Activated naive CD8-positive, alpha-beta T cell treated with anti-CD3 and anti-CD28 coated beads, Interleukin-2, amount 50 U/mL, for 24 hours (primary cell): ENCODE data around the gene WDHD1.
"Not testable (repeated sequence)": the region's sequence is repeated elsewhere in the genome, so short reads cannot be mapped to it uniquely, and the experiment has no call there.

Experiments used
- ATAC-seq: fragments of 150-1000 bp; cut with Tn5 transposase; one replicate; pipeline ENCODE4 v1.10.0; 2021
- DNase-seq: peaks from one replicate; pipeline ENCODE4 v3.0.0; 2021
- H3K27ac Mint-ChIP-seq: one replicate; pipeline ENCODE4 v1.8.0; 2021; ENCODE audit warnings: mild to moderate bottlenecking, mixed read lengths
- H3K27me3 Mint-ChIP-seq: one replicate; pipeline ENCODE4 v1.8.0; 2021; ENCODE audit warnings: mixed read lengths
- H3K36me3 Mint-ChIP-seq: one replicate; pipeline ENCODE4 v1.8.0; 2021; ENCODE audit warnings: low read depth, mixed read lengths
- H3K4me1 Mint-ChIP-seq: one replicate; pipeline ENCODE4 v1.8.0; 2021; ENCODE audit warnings: mixed read lengths
- H3K4me3 Mint-ChIP-seq: one replicate; pipeline ENCODE4 v1.8.0; 2021; ENCODE audit warnings: mild to moderate bottlenecking, moderate library complexity, mixed read lengths
- H3K9me3 Mint-ChIP-seq: one replicate; pipeline ENCODE4 v1.8.0; 2021; ENCODE audit warnings: mixed read lengths

The WDHD1 gene

GRCh38 chr14:54953609-54954008, 73.3 kb downstream of the WDHD1 start:
- H3K36me3 Mint-ChIP-seq = peaks cover 62% of the 10 kb centered on the region
- H3K4me1 Mint-ChIP-seq, ATAC-seq, H3K4me3 Mint-ChIP-seq, DNase-seq, H3K27ac Mint-ChIP-seq, H3K27me3 Mint-ChIP-seq, H3K9me3 Mint-ChIP-seq: not testable (repeated sequence)

- peaks cover 64% of the 10 kb centered on the region for H3K36me3 Mint-ChIP-seq
- not testable (repeated sequence) for DNase-seq, H3K27me3 Mint-ChIP-seq
Measured at GRCh38 chr14:54952803-54953202, 74.1 kb downstream of the WDHD1 start.

GRCh38 chr14:54947230-54947629, 79.7 kb downstream of the WDHD1 start:
- Mint-ChIP-seq H3K27ac (no peak overlapping the region), H3K9me3 (no peaks in the 10 kb centered on the region), H3K27me3 (no peaks in the 10 kb centered on the region), H3K36me3 (peaks cover 44% of the 10 kb centered on the region), H3K4me3 (no peak overlapping the region), H3K4me1 (peaks cover 4% of the 10 kb centered on the region)
- DNase-seq (no peak), ATAC-seq (no peak)

More at GRCh38 chr14:54952803-54953202, 74.1 kb downstream of the WDHD1 start:
- H3K27ac Mint-ChIP-seq, H3K9me3 Mint-ChIP-seq, H3K4me1 Mint-ChIP-seq, H3K4me3 Mint-ChIP-seq, ATAC-seq: not testable (repeated sequence)

- Mint-ChIP-seq H3K36me3 (peaks cover 41% of the 10 kb centered on the region), H3K4me3 (no peak overlapping the region), H3K27me3 (no peaks in the 10 kb centered on the region), H3K27ac (no peak overlapping the region), H3K4me1 (peaks cover 4% of the 10 kb centered on the region), H3K9me3 (no peaks in the 10 kb centered on the region)
- ATAC-seq = no peak
- DNase-seq = no peak
Measured at GRCh38 chr14:54946500-54946899, 80.4 kb downstream of the WDHD1 start.

GRCh38 chr14:54944737-54945391, 82.0 kb downstream of the WDHD1 start:
- ATAC-seq = no peak
- Mint-ChIP-seq H3K36me3 (peaks cover 34% of the 10 kb centered on the region), H3K4me3 (no peak overlapping the region), H3K27me3 (no peaks in the 10 kb centered on the region), H3K27ac (no peak overlapping the region), H3K4me1 (peaks cover 4% of the 10 kb centered on the region), H3K9me3 (no peaks in the 10 kb centered on the region)
- DNase-seq = no peak

DNA sequence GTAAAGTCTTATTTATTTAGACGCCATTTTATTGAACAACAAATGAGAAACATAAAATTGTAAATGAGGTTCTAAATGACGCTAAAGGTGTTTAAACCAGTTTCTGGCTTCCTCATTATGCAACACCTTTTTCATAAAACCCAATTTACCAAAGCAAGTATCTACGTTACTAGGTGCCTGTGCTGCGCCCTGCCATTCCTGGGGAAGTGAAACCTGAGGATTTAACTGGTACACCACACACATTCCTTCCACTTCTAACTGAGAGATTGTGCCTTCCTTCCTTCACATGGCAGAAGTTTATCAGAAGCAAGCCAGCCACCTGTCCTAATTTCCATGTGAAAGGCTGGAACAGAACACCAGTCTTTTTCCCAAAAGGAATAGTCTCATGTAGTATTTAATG, 84.0 kb downstream of the WDHD1 start:
- ATAC-seq (no peak), DNase-seq (no peak)
- Mint-ChIP-seq H3K27ac (no peak overlapping the region), H3K36me3 (peaks cover 19% of the 10 kb centered on the region), H3K4me3 (no peak overlapping the region), H3K27me3 (no peaks in the 10 kb centered on the region), H3K4me1 (peaks cover 4% of the 10 kb centered on the region), H3K9me3 (no peaks in the 10 kb centered on the region)

DNA sequence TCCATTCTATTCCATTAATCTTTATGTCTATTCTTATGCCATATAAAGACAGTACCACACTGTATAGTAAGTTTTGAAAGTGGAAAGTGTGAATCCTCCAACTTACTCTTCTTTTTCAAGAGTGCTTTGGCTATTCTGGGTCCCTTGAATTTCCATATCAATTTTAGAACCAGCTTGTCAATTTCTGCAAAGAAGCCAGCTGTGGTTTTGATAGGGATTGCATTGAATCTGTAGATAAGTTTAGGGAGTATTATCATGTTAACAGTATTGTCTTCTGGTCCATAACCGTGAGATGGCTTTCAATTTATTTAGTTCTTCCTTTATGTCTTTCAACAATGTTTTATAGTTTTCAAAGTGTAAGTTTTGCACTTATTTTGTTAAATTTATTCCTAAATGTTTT, 90.1 kb downstream of the WDHD1 start:
- DNase-seq (no peak), ATAC-seq (no peak)
- no peak overlapping the region for H3K4me3 Mint-ChIP-seq
- H3K27me3 Mint-ChIP-seq = no peaks in the 10 kb centered on the region
- H3K4me1 Mint-ChIP-seq = no peaks in the 10 kb centered on the region
- H3K36me3 Mint-ChIP-seq = peaks cover 6% of the 10 kb centered on the region
- H3K9me3 Mint-ChIP-seq = no peaks in the 10 kb centered on the region
- no peak overlapping the region for H3K27ac Mint-ChIP-seq

GRCh38 chr14:54935958-54936357, 90.9 kb downstream of the WDHD1 start:
- no peak for DNase-seq
- Mint-ChIP-seq H3K27me3 (no peaks in the 10 kb centered on the region), H3K27ac (no peak overlapping the region), H3K4me1 (no peaks in the 10 kb centered on the region), H3K36me3 (peaks cover 6% of the 10 kb centered on the region), H3K4me3 (no peak overlapping the region), H3K9me3 (no peaks in the 10 kb centered on the region)
- ATAC-seq = no peak

GRCh38 chr14:54935100-54935499, 91.8 kb downstream of the WDHD1 start:
- Mint-ChIP-seq H3K36me3 (peaks cover 3% of the 10 kb centered on the region), H3K4me3 (no peak overlapping the region), H3K9me3 (no peaks in the 10 kb centered on the region), H3K4me1 (no peaks in the 10 kb centered on the region), H3K27me3 (no peaks in the 10 kb centered on the region), H3K27ac (no peak overlapping the region)
- DNase-seq (no peak), ATAC-seq (no peak)

DNA sequence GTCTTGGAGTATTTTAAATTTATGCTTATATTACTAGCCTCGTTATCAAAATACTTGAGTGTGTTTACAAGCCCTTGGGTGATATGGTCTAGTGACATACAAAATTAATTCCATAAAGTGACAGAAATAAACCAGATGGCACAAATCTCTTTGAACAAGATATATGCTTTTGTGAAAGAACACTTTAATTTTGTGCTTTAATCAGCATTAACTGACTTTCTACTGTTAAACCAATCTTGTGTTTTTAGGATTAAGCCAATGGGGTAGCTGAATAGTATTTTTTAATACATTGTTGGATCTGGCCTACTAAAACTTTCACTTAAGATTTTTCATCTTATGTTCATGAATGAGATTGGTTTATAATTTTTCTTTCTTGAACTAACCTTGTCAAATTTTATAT, 93.9 kb downstream of the WDHD1 start:
- ATAC-seq (no peak), DNase-seq (no peak)
- H3K4me3 Mint-ChIP-seq = no peak overlapping the region
- H3K9me3 Mint-ChIP-seq = no peaks in the 10 kb centered on the region
- H3K36me3 Mint-ChIP-seq = peaks cover 3% of the 10 kb centered on the region
- no peaks in the 10 kb centered on the region for H3K4me1 Mint-ChIP-seq
- H3K27me3 Mint-ChIP-seq = no peaks in the 10 kb centered on the region
- no peak overlapping the region for H3K27ac Mint-ChIP-seq

DNA sequence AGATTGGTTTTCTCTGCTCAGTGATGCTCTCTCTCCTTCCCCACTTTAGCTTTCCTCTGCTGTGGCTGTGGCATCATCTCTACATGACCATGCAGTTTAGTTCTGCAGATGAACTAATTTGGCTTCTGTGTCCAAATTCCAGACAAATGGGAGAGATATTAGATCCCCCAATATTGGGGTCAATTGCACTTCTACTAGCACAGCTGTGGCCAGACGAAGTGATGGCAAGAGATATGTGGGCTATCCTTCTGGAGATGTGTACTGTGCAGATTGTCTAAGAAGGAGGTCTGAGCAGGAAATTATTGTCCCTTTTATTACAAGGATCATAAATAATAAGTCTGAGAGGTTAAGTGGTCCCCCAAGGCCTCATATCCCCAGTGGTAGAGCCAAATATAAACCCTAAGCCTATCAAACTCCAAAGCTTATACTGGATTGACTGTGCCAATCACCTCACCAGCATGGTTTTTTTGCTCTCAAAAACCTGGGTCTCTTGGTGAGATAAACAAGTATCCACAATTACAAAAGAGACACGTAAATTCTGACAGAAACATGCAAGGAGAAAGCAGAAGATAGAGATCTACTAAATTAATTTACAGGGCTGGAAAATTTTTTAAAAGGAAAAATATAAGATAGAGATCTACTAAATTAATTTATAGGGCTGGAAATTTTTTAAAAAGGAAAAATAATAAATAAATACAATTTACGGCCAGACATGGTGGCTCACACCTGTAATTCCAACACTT, 95.1 kb downstream of the WDHD1 start:
- DNase-seq (no peak), ATAC-seq (no peak)
- H3K36me3 Mint-ChIP-seq = peaks cover 3% of the 10 kb centered on the region
- H3K4me1 Mint-ChIP-seq = no peaks in the 10 kb centered on the region
- no peak overlapping the region for H3K4me3 Mint-ChIP-seq
- no peaks in the 10 kb centered on the region for H3K27me3 Mint-ChIP-seq
- H3K9me3 Mint-ChIP-seq = no peaks in the 10 kb centered on the region
- H3K27ac Mint-ChIP-seq = no peak overlapping the region

GRCh38 chr14:54931101-54931500, 95.8 kb downstream of the WDHD1 start:
- DNase-seq = no peak
- ATAC-seq = no peak
- Mint-ChIP-seq H3K4me1 (no peaks in the 10 kb centered on the region), H3K4me3 (no peak overlapping the region), H3K27me3 (no peaks in the 10 kb centered on the region), H3K36me3 (no peaks in the 10 kb centered on the region), H3K9me3 (no peaks in the 10 kb centered on the region), H3K27ac (no peak overlapping the region)

GRCh38 chr14:54929556-54929955, 97.3 kb downstream of the WDHD1 start:
- Mint-ChIP-seq H3K9me3 (no peaks in the 10 kb centered on the region), H3K4me3 (no peak overlapping the region), H3K27me3 (no peaks in the 10 kb centered on the region), H3K4me1 (no peaks in the 10 kb centered on the region), H3K36me3 (no peaks in the 10 kb centered on the region), H3K27ac (no peak overlapping the region)
- DNase-seq = no peak
- ATAC-seq = no peak

GRCh38 chr14:54928216-54928615, 98.7 kb downstream of the WDHD1 start:
- no peak overlapping the region for H3K27ac Mint-ChIP-seq

DNA sequence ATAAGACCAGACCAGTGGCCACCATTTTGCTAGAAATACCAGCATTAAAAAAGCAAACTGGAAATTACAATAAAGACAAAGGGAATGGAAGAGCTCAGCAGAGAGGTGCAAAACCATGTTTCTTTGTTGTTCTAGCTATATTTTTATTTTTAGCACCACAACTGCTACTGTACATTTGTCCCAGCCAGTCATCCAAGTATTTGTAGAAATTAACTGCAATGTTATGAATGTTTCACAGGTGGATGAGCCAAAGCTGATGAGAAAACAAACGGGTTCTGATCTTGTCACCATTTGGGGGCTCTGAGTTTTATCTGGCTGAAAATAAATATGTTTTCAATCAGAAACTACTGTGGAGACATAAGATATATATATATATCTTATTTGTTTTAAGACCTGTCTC, 99.3 kb downstream of the WDHD1 start:
- Mint-ChIP-seq H3K27ac (no peak overlapping the region), H3K27me3 (no peaks in the 10 kb centered on the region), H3K36me3 (no peaks in the 10 kb centered on the region), H3K4me1 (no peaks in the 10 kb centered on the region), H3K4me3 (no peak overlapping the region), H3K9me3 (no peaks in the 10 kb centered on the region)
- DNase-seq = no peak
- ATAC-seq = no peak

More at GRCh38 chr14:54928216-54928615, 98.7 kb downstream of the WDHD1 start:
- DNase-seq = no peak
- Mint-ChIP-seq H3K4me3 (no peak overlapping the region), H3K9me3 (no peaks in the 10 kb centered on the region), H3K27me3 (no peaks in the 10 kb centered on the region), H3K36me3 (no peaks in the 10 kb centered on the region), H3K4me1 (no peaks in the 10 kb centered on the region)
- ATAC-seq = no peak
